LHCN-M2 (cell line): ENCODE measurements around the gene ATP11A. TPM values are rescaled to one million over a fixed set of nuclear protein-coding genes. Genes with fewer than 3 reads are reported as not detected.
A peak's percentile ranks its signal among the peaks of the same experiment; 100 is the strongest.

Source experiments
- DNase-seq: peaks from one replicate; pipeline ENCODE4 v3.0.0-alpha.2; 2012; ENCODE audit warnings: low read depth
- total RNA-seq: library from RNA; depleted of rRNA; stranded (reverse); fragments of >200 nt; gene quantifications from 2 replicates; pipeline ENCODE4 v1.2.3, GENCODE V29; 2014

ATP11A gene
- total RNA-seq, 1 experiment from 2014 or later, result 6.7 TPM

DNA sequence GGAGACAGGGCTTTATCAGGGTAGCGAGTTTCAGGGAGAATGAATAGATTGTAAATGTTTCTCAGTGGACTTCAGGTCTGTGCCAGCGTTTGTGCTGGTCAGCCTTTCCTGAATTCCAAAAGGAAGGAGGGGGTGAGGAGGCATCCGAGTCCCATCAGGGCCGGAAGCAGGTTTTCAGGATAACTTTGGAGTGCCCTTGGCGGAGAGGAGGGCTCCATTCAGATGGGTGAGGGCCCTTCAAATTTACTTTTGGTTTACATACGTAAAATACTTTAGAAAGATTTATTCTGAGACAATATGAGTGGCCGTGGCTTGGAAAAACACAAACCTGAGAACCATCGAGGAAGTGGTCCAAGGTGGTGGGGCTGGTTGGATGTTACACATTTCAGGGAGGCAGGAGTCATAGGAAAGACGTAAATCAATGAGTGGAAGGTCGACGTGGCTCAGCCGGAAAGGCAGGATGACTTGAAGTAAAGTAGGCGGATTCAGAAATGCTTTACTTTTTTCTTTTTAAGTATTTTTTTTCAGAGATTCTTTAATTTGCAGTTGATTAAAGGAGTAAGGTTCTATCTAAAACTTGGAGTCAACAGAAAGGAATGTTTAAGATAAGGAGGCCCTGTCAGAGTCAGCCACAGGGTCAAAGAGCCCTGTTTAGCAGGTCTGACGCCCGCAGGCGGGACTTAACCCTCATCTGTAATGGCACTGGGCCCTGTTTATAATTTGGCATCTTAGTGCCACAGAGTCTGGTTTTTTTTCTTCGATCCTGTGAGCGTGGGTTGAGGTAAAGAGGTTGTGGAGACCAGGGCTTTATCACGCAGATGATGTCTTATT, 32.8 kb downstream of the ATP11A start:
- peak; percentile 17 for DNase-seq

DNA sequence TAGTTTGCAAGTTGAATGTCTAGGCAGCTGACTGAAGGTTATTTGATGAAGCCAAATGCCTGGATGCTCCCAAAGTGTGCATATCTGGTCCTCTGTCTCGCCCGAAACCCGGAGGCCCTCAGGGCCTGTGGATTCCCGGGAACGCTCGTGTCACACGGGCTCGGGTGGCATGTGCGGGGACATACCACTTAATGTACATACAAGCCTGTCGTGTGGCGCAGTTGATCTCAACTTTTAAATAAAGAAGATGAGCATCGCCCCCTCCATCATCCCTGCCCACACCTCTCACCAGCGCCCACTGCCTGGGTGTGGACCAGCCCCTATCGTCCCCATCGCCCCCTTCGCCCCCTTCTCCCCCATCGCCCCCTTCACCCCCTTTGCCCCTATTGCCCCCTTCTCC, 33.9 kb downstream of the ATP11A start:
- no peak for DNase-seq

DNA sequence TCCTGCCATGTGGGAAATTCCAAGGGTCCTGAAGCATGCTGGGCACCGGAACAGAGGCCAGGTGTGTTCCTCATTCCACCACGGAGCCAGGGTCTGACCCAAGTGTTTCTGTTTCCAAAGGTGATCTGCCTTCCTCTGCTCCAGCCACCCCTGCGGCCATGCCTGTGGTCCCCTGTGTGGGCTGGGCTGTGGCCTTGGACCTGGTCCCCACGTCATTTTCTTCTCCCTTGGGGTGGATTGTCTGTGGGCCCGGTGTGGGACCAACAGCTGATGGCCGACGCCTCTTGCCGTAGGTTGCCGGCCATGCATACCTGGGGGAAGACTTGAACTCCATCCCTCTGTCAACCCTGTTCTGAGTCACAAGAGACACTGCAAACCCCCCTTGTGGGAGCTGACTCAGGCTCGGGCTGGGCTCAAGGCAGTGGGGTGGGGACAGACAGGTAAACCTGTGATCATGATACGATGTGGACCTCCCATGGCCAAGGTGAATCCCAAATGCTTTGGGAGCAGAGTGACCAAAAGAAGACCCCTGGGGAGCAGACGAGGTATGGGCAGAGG, 35.0 kb downstream of the ATP11A start:
- DNase-seq, result no peak

DNA sequence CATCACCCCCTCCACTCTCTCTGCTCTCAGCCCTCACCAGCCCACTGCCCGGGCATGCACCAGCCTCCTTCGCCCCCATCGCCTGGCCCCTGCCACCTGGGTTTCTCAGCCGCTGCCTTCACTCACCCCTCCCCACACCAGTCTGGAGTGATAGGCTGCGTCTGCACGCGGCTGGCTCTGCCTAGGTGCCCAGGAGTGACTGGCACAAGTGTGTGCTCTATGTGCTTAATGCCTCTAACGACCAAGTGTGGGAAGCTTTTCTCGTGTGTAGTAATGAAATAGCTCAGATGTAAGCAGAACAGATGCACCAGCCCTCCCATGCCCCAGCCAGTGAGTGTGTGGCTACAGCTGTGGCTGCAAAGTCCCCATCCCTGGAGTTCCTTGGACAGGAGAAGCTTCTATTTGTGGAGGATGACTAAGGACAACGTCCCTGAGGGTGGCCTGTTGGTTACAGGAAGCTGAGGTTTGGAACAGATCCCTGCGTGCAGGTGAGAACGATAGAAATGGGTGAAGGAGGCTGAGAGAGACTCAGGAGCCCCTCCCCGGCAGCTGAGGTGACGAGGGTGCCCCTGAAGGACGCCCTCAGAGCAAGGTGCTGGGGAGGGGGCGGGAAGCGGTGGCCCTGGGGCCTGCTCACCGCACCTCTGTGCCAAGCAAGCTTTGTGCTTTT, 35.6 kb downstream of the ATP11A start:
- peak; percentile 63 for DNase-seq

DNA sequence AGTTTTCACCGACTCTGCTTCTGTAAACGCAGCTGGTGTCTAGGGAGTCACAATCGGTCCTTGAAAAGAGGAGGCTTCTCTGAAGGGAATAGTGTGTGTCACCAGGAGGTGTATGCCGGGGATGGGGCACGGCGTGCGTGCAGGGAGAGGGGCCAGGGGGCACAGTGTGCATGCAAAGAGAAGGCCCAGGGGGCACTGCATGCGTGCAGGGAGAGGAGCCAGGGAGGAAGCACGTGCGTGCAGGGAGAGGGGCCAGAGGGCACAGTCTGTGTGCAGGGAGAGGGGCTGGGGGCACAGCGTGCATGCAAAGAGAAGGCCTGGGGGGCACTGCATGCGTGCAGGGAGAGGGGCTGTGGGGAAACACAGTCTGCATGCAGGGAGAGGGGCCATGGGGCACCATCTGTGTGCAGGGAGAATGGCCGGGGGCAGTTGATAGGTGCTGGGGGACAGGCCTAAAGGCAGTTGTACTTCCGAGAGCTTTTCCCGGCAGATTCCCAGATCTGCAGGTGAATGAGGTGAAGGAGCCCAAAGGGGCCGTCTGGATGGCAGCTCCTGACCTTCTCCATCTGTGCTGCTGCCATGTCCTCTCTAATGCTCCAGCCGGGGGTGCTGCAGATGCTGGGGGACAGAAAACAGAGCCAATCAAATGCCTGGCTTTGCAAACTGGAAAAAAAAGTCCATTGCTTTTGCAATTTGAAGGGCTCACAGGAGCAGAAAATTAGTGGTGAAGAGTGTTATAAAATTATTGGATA, 36.4 kb downstream of the ATP11A start:
- no peak for DNase-seq

DNA sequence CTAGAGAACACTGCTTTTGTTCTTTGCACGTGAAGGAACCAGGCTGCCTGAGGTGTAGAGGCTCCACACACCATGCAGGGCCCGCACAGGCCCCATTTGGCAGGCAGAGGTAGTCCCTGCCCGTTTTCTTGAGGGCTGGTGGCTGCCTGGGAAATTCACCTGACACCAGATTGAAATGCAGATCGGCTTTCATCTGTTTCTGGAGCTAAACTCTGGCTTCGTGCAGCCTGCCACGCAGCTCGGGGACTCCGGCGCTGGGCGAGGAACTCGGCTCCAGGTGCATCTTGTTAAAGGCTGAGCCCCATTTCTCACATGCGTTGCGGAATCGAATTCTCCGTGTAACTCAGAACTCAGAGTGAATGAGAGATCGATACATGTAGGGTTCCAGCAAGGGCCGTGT, 37.7 kb downstream of the ATP11A start:
- DNase-seq, result no peak

DNA sequence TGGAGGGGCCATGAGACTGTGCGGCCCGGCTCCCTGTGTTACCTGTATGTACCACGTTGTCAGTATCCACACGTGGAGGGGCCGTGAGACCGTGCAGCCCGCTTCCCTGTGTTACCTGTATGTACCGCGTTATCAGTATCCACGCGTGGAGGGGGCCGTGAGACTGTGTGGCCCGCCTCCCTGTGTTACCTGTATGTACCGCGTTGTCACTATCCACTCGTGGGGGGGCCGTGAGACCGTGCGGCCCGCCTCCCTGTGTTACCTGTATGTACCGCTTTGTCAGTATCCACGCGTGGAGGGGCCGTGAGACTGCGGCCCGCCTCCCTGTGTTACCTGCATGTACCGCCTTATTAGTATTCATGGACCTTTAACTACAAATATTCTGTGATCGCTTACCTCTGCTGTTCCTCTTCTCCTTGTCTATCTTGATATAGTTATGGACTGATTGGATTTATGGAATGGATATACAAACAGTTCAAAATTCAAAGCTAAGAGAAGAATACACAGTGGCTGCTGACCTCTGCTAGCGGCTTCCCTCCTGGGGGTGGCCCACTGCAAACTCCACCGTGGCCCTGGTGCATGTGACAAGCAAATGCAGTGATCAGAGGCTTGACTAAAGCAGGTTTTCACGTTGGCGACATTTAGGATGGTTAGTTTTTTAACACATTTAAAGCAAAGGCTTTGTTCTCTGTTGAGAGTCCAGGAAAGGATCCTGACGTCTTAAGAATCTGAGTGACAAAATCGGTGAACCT, 38.7 kb downstream of the ATP11A start:
- no peak for DNase-seq

DNA sequence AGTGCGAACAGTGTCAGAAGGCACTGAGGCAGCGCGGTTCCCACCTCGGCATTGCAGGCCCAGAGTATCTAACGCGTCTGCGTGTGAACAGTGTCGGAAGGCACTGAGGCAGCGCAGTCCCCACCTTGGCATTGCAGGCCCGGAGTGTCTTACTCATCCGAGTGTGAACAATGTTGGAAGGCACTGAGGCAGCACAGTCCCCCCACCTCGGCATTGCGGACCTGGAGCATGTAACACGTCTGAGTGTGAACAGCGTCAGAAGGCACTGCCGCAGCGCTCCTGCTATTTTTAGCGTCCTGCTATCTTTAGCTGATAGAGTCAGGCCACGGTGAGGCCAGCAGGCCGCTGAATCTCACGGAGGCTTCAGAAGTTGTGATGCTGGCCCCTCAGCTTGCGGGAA, 39.6 kb downstream of the ATP11A start:
- no peak for DNase-seq

DNA sequence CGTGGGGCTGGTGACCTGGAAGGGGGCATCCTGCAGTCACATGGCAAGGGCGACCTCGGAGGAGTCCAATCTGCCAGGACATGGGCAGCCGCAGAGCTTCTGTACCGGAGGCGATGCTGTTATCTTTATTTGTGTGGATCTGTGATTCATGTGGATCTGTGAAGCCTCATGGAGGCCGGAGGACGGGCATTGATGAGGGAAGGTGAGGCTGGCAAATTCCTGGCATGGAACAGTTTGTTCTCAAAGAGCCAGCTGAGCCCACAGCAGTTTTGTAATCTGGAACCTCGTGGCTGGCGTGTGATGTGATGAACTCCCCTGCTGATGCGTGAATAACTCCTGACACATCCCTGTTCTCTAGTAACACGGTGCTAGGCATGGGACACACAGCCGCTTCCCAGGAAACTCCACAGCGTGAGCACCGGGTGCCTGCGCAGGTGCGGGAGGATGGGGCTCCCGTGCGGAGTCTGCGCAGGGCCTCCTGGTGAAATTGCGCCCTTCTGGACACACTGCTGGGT, 40.4 kb downstream of the ATP11A start:
- DNase-seq, result peak; percentile 29

DNA sequence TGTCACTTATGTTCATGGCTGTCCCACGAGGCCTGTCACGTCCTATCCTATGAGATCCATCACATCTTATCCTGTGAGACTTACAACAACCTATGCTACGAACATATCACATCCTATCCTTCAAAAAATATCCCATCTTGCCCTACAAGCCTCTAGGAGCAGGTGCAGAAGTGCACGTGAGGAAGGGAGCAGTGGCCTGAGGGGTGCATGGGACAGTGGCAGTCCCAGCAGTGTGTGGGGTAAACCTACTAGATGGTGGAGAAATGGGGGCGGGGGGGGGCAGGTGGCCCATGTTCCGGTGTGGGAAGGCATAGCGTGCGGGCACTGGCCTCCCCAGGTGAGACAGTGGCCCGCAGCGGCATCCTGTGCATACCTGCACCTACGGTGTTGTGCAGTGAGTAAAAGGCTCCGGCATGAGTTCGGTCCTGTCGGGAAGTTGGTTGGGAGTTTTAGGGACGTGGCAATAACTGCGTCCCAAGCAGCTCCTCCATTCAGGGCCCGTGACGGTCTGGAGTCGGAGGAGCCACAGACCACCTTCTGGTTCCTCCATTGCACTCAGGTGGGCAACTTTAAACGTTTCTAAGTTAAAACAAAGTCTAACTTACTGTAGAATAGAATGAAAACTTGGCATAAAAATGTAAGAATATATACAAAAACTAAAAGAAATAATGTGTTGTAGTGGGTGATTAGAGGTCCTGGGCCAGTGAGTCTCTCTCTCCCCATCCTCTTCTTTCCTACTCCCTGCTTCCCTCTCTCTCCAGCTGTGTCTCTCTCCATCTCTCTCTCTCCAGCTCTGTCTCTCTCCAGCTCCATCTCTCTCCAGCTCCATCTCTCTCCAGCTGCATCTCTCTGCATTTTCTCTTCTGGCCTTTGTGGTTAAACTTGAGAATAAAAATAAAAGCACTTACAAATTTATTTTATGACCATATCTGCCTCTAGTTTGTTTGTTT, 42.1 kb downstream of the ATP11A start:
- DNase-seq, result no peak

DNA sequence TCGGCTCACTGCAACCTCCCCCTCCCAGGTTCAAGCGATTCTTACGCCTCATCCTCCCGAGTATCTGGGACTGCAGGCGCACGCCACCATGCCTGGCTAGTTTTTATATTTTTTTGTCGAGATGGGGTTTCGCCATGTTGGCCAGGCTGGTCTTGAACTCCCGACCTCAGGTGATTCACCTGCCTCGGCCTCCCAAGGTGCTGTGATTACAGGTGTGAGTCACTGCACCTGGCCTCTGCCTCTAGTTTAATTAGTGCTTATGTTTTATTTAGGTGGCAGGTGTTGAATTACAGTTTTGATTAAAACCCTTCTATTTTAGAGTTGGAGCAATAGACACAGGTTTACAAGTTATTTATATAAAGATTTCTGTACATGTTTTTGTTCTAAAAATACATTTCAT, 42.8 kb downstream of the ATP11A start:
- no peak for DNase-seq

DNA sequence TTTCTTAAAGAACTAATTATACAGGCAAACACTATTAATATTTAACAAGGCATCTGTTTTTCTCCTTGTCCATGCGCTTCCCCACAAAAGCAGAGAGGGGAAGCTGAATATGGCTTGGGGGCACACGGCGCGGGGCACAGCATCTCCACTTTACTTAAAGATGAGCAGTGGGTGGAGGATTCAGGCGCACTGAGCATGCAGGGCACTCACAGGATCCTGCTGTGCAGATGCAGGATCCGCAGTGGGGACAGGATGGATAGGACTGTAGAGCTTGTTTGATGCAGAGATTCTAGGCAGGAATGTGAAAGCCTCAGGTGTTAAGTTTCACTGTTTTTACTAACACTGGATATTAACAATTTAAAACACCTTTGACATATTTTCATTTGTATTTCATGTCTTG, 43.3 kb downstream of the ATP11A start:
- DNase-seq, result no peak

DNA sequence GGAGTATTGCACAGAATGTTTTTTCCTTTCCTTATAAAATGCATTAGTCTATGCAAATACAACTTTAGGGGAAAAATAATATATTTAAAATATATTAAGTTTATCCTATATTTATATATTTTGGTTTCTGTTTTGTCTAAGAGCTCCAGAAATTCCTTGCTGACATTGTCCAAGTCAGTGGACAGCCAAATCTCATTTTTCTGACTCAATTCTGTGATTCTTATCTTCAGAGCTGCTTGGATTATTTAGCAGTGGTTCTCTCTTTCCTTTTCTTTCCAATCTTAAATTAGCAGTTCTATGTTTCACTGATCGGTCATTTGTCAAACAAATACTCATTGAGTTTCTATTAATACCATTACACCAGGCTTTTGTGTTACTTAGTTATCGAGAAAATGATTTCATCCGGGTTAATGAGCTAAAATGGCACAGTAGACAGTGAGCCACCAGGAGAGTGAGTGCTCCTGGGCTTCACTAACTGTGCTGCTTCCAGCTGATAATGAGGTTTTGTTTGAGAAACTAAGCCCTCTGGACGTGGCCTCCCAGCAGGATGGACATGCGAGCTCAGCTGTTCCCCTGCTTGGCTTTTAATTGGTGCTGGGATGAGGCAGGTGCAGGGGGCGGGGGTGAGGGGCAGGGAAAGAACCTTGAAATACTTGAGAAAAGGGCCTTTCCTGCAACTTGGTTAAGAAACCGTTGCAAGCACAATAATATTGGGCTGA, 44.0 kb downstream of the ATP11A start:
- no peak for DNase-seq

DNA sequence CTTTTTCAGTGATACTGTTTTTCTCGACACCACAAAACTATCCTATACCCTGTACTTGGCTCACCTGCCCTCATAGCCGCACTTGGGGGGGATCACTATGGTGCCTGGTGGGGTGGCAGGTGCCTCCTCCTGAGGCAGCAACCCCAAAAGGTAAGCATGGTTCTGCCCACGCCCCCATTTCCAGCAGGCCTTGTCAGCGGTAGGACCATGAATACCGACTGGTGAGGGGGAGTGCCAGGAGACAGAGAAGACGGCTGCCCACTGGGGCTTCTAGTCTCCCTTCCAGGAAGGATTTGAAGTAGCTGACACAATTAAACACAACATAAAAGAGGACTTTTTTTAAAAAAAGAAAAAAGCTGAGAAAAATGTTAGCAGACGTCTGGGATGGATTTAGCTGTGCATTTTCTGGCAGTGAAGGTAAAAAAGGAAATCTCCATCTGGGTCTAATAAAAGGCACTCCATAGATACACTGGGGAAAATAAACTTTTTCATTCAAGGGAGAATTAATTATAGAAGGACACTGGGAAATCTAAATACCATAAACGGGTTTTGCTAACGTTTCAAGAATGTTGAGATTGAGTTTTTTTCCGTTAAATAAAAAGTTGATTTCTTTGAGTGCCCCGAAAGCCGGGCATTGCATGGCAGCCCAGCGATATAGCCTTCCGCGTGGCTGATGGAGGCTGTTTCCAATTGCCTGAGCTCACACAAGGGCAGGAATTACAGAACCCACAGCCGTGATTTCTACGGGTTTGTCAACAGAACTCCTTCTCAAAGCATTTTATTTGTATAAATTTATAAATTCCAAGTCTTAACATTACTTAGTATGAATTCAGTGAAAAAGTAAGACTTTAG, 45.1 kb downstream of the ATP11A start:
- no peak for DNase-seq

DNA sequence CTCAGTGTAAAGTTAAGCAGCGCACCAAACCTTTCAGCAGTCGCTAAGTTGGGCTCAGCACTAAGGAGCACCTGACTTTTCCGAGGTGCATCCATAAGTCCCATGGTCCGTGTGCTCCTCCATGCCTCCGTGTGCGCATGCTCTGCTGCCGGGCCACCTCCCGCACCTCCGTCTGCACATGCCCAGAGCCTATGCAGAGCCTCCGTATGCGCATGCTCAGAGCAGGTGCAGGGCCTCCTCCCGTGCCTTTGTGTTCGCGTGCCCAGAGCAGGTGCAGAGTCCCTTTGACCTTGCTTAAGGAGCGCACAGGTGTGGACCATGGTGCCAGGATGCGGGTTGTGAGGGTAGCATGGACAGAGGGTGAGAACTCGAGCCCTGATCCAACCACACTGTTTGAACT, 46.0 kb downstream of the ATP11A start:
- no peak for DNase-seq

DNA sequence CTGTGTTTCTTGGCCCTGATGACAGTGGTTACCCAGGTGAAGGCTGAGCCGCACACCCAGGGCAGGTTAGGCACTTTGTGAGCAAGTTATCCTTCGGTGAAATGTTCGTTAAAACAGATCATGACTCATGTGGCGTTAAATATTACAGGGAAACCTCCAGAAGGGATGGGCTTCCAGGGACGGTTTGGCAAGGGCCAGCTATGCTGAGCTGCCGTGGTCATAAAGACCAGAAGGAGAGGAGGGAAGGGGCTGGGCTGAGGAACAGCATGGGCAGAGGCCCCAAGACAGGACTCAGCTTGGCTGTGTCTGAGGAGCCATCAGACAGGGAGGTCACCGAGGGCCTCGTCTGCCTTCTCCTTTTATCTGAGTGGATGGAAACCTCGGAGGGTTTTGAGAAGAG, 47.5 kb downstream of the ATP11A start:
- no peak for DNase-seq

DNA sequence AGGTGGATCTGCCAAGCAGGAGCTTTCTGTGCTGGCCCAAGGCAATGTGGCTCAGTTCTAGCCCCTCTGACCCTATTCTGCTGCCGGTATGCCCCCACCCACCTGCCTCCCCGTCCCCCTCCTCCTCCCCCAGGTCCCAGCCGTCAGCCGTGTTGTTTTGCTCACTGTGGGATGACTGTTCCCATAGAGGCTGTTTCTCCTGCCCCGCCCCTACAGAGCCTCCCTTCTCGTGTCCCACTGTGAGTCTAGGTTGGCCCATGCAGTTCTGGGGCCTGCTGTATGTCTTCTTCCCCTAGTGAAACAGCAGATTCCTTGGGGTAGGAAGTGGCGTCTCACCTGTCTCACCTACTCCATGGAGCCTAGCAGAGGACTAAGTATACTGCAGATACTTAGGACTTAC, 48.8 kb downstream of the ATP11A start:
- DNase-seq, result no peak

DNA sequence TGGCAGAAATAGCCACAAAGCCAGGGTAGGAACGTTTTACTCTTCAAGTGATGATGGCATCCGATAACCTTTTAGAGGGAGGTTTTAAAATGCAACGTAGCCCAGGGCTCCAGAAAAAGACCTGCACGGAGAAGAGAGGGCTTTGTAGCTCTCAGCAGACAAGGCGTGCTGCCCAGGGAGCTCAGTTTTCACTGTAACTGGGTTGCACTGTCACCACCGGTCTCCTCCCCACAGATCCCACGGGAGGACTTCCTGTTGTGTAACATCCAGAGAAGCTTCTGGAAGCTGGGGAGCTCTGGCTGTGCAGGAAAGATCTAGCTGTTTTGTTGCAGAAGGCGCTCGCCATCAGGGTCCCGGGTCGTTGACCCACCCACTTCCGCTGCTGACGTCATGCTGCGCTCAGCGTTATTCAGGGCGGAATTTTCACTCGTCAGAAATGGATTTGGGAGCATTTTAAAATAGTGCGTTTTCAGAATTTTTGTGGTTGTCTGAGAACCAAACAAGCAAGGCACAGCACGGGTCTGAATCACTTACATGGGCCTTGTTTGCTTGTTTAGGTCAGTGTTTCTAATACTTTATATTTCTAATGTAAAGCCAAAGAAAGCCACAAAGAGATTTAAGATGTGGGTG, 50.8 kb downstream of the ATP11A start:
- DNase-seq, result peak; percentile 61
